Head of caudate nucleus (tissue), 42 donors: ENCODE results near the gene RIC8A.
"Not testable (repeated sequence)": the region's sequence is repeated elsewhere in the genome, so short reads cannot be mapped to it uniquely, and the experiment has no call there.

ENCODE experiments used
- DNase-seq, 42 donors: peaks; one replicate each; pipeline versions ENCODE4 v3.0.0 to v3.0.0-alpha.2; 2020 to 2021; ENCODE audit warnings: mixed read lengths in 7 of 42
- intact Hi-C: fragments of 100-400 bp; cut with DNase I; formaldehyde crosslinking; loops from one replicate; pipeline ENCODE4 v1.15.0; 2022

Gene RIC8A

DNA sequence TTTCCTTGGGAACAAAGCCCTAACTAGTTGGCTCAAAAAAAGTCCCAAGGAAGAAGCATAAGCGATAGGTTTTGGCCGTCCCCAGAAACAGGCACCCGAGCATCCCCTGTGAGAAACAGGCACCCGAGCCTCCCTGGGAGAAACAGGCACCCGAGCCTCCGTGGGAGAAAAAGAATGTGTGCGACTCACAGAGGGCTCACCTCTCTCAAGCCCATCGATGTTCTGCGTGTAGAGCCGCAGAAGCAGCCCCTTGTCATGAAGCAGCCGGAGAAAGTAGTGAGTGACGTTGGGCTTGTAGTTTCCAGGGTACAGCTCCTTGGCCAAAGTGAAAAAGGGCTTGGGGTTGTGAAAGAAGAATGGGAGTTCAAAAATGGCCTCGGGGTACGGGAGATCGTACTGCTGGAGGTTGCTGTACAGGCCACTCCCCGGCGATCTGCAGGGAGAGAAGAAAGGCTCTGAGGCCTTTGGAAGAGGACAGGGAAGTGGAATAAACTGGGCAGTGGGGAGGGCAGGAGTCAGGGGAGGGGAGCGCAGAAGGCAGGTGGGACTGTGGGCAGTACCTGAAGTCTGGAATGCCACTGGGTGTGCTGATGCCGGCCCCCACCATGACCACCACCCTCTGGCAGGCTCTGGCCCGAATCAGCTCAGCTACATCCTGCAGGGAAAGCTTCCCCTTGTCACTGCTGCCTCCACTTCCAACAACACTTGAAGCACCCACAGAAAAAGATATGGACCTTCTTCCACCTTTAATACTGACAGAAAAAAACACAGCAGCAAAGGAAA lies 25.5 kb downstream of the RIC8A start:
- DNase-seq = no peak
- intact Hi-C loops = no loop called here

DNA sequence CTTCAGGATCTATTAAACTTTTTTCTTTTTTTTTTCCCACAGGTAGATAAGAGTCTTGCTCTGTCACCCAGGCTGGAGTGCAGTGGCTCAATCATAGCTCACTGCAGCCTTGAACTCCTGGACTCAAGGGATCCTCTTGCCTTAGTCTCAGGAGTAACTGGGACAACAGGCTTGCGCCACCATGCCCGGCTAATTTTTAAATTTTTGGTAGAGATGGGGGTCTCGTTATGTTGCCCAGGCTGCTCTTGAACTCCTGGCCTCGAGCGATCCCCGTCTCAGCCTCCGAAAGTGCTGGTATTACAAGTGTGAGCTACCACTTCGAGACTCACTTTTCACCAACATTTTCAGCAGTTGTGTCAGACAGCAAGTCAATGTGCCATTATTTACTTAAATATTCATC lies 27.7 kb downstream of the RIC8A start:
- intact Hi-C loops = no loop called here
- DNase-seq = no peak

GRCh38 chr11:235609-235996 lies 28.1 kb downstream of the RIC8A start:
- intact Hi-C loops = no loop called here
- DNase-seq = peak in 3 of 42 donors; percentile 16 to 46 (median 23)

- intact Hi-C loops = loop anchor here (1.0 kb wide), 1 partner anchor 29 kb away; the partner anchor contains the start of genes BET1L and RIC8A
- DNase-seq = peak; percentile 21 to 87 (median 72)
These were observed 28.7 kb downstream of the RIC8A start, which contains the start of gene SIRT3 for GRCh38 chr11:235997-236773. Gene SIRT3 (minus strand): TSS chr11:236342. CDS start chr11:236328, 14 bp downstream.

DNA sequence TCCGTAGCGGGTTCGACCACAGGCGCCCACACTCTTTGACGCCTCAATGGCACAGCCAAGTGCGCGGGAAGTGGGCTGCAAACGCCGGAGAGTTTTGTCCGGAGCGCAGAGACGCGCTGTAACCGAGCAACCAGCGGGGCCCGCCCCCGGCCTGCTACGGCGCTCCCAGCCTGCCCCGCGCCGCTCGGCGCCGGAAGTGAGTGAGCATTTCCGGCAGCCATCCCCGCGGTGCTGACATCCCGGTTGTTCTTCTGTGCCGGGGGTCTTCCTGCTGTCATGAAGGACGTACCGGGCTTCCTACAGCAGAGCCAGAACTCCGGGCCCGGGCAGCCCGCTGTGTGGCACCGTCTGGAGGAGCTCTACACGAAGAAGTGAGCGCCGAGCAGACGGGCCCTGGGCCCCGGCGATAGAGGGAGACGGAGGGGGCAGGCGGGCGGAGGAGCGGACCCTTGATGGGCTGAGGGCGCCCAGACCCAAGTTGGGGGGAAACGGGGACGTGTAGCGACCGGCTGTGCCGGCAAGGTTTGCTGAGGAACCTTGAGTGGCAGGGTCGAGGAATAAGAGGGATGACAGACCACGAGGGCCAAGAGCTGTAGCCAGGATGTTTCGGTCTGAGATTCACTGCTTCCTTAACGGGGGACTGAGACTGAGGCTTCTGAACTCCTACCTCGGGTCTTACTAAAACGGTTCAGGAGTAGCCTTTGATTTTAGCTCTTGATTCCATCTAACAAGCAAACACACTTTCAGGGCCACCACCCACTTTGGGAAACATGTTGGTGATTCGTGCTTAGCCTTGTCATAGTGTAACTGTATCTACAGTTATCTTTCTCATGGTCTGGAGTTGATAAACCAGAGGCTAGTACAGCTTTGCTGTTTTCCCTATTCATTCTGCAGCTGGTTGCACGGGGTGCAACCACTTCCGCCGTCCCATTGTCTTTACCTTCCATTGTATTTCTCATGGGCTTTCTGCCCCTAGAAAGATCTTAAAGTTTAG lies 29.6 kb downstream of the RIC8A start, which contains the start of gene PSMD13:
TSS of gene PSMD13 (plus strand) at position 203 of the 994 bp plus-strand sequence. CDS start at position 277, 74 bp downstream.
- intact Hi-C loops = loop anchor here (1.0 kb wide), 1 partner anchor 30 kb away; the partner anchor contains the start of genes BET1L and RIC8A
- peak; percentile 65 to 95 (median 88) for DNase-seq

DNA sequence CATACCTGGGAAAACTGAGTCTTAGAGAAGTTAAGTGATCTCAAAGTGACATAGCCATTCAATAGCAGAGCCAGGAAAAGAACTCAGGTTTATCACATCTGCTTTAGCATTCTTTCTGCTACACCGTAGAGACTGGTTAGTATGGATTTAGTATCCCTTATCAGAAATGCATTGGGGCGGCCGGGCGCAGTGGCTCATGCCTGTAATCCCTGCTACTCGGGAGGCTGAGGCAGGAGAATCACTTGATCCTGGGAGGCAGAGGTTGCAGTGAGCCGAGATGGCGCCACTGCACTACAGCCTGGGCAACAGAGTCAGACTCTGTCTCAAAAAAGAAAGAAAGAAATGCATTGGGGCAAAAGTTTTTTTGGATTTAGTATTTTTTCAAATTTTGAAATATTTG lies 30.8 kb downstream of the RIC8A start:
- intact Hi-C loops = not testable (repeated sequence)
- DNase-seq = peak in 1 of 42 donors; percentile 25

GRCh38 chr11:240315-240714 lies 32.8 kb downstream of the RIC8A start:
- intact Hi-C loops = no loop called here
- DNase-seq = no peak

- no peak for DNase-seq
These were observed 34.1 kb downstream of the RIC8A start for GRCh38 chr11:241634-242033.

DNA sequence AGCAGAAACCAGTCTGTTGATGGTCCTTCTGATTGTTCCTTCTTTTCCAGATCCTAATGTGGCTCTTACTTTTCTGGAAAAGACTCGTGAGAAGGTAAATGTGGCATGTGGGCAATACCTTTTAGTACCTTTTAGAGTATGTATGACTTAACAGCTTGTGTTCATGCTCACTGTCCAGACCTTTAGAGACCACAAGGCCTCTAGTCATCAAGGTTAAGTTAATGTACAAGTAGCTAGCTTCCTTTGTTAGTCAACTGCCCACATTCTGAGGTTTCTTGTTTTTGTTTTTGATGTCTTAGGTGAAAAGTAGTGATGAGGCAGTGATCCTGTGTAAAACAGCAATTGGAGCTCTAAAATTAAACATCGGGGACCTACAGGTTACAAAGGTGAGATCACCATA lies 36.9 kb downstream of the RIC8A start:
- intact Hi-C loops = no loop called here
- DNase-seq = no peak

More at GRCh38 chr11:241634-242033, 34.1 kb downstream of the RIC8A start:
- intact Hi-C loops = no loop called here

GRCh38 chr11:249062-249461 lies 41.6 kb downstream of the RIC8A start:
- DNase-seq = peak in 1 of 42 donors; percentile 7
- intact Hi-C loops = no loop called here

GRCh38 chr11:250274-250673 lies 42.8 kb downstream of the RIC8A start:
- DNase-seq = peak in 1 of 42 donors; percentile 12
- intact Hi-C loops = no loop called here

DNA sequence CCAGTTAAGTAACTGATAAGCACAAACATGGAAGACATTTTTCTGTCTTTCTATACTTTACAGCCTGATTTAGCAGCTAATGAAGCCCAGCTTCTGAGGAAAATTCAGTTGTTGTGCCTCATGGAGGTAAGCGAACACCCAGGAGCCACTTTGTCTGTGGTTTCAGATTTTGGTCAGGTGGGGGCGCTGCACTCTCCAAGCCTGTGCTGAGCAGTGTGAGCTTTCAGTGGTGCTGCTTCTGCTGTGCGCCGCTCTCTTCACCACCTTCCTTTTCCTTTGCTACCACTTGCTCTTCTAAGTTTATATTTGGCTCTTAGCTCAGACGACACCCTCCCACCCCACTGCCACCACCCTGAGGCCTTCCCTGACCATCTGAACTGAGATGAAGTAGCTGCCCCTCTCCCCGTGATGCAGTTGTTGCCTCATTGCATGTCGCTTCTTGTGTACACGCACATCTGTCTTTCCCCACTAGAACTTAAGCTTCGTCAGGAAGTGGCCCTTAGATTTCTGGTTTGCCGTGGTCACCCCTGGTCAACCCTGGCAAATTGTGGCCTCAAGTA lies 43.3 kb downstream of the RIC8A start:
- peak; percentile 14 to 82 (median 62) for DNase-seq
- intact Hi-C loops = no loop called here

DNA sequence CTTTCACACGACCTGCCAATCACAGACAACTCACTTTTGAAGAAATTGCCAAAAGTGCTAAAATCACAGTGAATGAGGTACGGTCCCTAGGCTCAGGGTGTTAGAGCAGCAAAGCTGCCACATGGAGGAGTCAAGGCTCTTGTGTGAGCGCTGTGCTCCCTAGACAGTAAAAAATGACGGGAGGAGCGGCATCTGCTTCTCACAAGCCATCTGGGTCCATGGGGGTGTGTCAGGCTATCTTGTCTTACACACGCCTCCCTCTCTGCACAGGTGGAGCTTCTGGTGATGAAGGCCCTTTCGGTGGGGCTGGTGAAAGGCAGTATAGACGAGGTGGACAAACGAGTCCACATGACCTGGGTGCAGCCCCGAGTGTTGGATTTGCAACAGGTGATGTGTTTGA lies 44.0 kb downstream of the RIC8A start:
- DNase-seq = peak in 1 of 42 donors; percentile 10
- intact Hi-C loops = no loop called here

- DNase-seq = peak in 1 of 42 donors; percentile 33
- intact Hi-C loops = no loop called here
These were observed 45.2 kb downstream of the RIC8A start for GRCh38 chr11:252666-253065.

DNA sequence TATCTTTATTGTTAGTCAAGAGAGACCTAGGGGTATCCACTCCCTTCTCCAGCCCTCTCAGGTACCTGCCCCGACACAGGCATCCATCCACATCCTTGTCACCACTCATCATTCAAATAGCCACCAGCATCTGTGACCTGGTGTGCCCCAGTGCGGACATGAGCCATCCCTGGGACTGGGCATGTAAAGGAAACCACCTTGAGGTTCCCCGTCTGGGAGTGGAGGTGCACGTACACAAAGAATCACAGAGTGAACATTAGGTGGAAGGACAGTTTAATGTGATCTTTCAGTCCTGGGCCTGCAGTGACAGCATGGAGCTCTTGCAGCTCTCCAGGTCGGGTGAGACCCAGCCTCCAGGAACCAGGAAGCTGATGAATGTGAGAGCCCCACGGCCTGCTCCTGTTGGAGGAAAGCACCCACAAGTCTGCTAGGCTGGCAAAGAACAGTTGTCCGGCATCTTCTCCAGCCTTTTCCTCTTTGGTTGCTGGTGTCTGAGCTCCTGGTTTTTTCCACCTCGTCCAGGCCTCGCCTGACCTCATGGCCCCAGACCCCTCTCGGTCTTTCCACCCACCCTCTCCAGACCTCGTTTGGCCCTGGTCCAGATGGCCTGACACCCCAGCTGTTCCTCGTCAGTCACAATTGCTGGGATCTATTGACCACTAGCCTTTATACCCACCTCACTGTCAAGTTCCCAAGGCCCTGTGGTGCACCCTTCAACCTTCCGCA lies 45.8 kb downstream of the RIC8A start:
- peak in 1 of 42 donors; percentile 38 for DNase-seq
- intact Hi-C loops = no loop called here

GRCh38 chr11:253886-254270 lies 46.4 kb downstream of the RIC8A start:
- DNase-seq = peak in 2 of 42 donors; percentile 33 to 38
- intact Hi-C loops = no loop called here

- peak in 1 of 42 donors; percentile 7 for DNase-seq
- intact Hi-C loops = no loop called here
These were observed 47.7 kb downstream of the RIC8A start for GRCh38 chr11:255176-255575.

DNA sequence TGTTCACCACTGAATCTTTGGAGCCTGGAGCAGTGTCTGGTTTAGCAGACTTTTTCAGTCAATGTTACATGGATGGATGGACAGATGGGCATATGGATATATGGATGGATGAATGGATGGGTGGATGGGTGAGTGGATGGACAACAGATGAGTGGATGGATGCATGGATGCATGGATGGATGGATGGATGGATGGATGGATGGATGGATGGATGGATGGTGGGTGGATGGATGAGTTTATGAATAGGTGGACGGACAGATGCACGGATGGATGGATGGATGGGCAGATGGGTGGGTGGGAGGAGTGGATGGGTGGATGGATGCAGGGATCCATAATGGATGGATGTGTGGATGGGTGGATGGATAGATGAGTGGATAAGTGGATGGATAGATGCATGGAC lies 48.3 kb downstream of the RIC8A start:
- intact Hi-C loops = no loop called here
- DNase-seq = peak in 1 of 42 donors; percentile 8
